SK-N-SH (cell line): ENCODE results near the gene MRPS11. TPM values are rescaled to one million over a fixed set of nuclear protein-coding genes. Genes with fewer than 3 reads are reported as not detected.

Experiments
- CTCF ChIA-PET: fragments of 300-600, 350-600 bp; formaldehyde crosslinking; extraction: SDS; loops from one replicate; lab custom pipeline; 2021; lab: Yijun Ruan, JAX
- POLR2A ChIA-PET: fragments of 350-600 bp; sonication (Branson Sonifier 250); formaldehyde crosslinking; extraction: SDS; loops from one replicate; lab custom pipeline; 2020; ENCODE audit warnings: antibody characterized with exemption, inconsistent platforms; lab: Yijun Ruan, JAX
- DNase-seq: peaks from one replicate; pipeline ENCODE4 v3.0.0; 2012
- H2AFZ ChIP-seq: fragments of 200-600 bp; sonication (generic); 2 replicates; pipeline ENCODE4 v1.8.1; 2016; ENCODE audit warnings: antibody characterized with exemption, mild to moderate bottlenecking, low read depth
- H3F3A ChIP-seq: fragments of 200-600 bp; sonication (generic); replicated peaks from 2 replicates; pipeline ENCODE3; 2016; ENCODE audit warnings: antibody characterized with exemption, mild to moderate bottlenecking; ENCODE audit not compliant: insufficient read depth
- H3K27ac ChIP-seq, 2 experiments: fragments of 200-500 bp in 1 of 2; fragments of 200-600 bp in 1 of 2; sonication (Bioruptor generic) in 1 of 2; sonication (generic), shearing (Covaris generic) in 1 of 2; 2 replicates each; pipeline versions ENCODE4 v1.5.1 to v1.6.1; 2014 to 2016; ENCODE audit warnings: low read depth in 2 of 2, inconsistent platforms in 1 of 2, low read length in 1 of 2, mild to moderate bottlenecking in 1 of 2, mixed read lengths in 1 of 2
- H3K27me3 ChIP-seq: fragments of 200-600 bp; sonication (generic), shearing (Covaris generic); 2 replicates; pipeline ENCODE4 v1.6.1; 2016; ENCODE audit warnings: mixed run types; ENCODE audit not compliant: insufficient read depth
- H3K36me3 ChIP-seq, 2 experiments: fragments of 200-500 bp in 1 of 2; fragments of 200-600 bp in 1 of 2; sonication (Bioruptor generic) in 1 of 2; sonication (generic) in 1 of 2; replicated peaks in 1 of 2; 2 replicates each; pipeline versions ENCODE3 to v1.5.1; 2014 to 2016; ENCODE audit warnings: low read length in 1 of 2, mild to moderate bottlenecking in 1 of 2; ENCODE audit not compliant: insufficient read depth in 2 of 2, control insufficient read depth in 1 of 2
- H3K4me1 ChIP-seq, 2 experiments: fragments of 200-500 bp in 1 of 2; fragments of 200-600 bp in 1 of 2; sonication (Bioruptor generic) in 1 of 2; sonication (generic), shearing (Covaris generic) in 1 of 2; 2 replicates each; pipeline versions ENCODE4 v1.5.1 to v1.6.1; 2014 to 2016; ENCODE audit warnings: low read depth in 1 of 2, low read length in 1 of 2, mixed run types in 1 of 2; ENCODE audit not compliant: insufficient read depth in 2 of 2, control insufficient read depth in 1 of 2
- H3K4me2 ChIP-seq: fragments of 200-600 bp; sonication (generic), shearing (Covaris generic); 2 replicates; pipeline ENCODE4 v1.6.1; 2017; ENCODE audit warnings: mixed run types
- H3K4me3 ChIP-seq, 2 experiments: fragments of 200-500 bp in 1 of 2; fragments of 200-600 bp in 1 of 2; sonication (Bioruptor generic) in 1 of 2; sonication (generic), shearing (Covaris generic) in 1 of 2; 2 replicates each; pipeline versions ENCODE4 v1.5.1 to v1.8.1; 2014 to 2016; ENCODE audit warnings: low read depth in 2 of 2, inconsistent platforms in 1 of 2, low read length in 1 of 2, mild to moderate bottlenecking in 1 of 2, mixed read lengths in 1 of 2, moderate library complexity in 1 of 2
- H3K79me2 ChIP-seq: fragments of 200-600 bp; sonication (generic); 2 replicates; pipeline ENCODE4 v1.8.1; 2017; ENCODE audit warnings: mild to moderate bottlenecking; ENCODE audit not compliant: insufficient read depth
- H3K9ac ChIP-seq: fragments of 200-600 bp; sonication (generic); 2 replicates; pipeline ENCODE4 v1.6.1; 2017; ENCODE audit warnings: mixed run types
- H3K9me2 ChIP-seq: fragments of 200-600 bp; sonication (generic); 2 replicates; pipeline ENCODE4 v1.6.1; 2017; ENCODE audit warnings: mixed run types
- H3K9me3 ChIP-seq: fragments of 200-600 bp; sonication (generic); 2 replicates; pipeline ENCODE4 v1.6.1; 2017; ENCODE audit warnings: mixed run types, mild to moderate bottlenecking, moderate library complexity
- H4K20me1 ChIP-seq: fragments of 200-600 bp; sonication (generic); 2 replicates; pipeline ENCODE4 v1.6.1; 2017; ENCODE audit warnings: mild to moderate bottlenecking, mixed run types; ENCODE audit not compliant: insufficient read depth
- CHD2 ChIP-seq: fragments of 150-350 bp; IDR thresholded peaks from 2 replicates; pipeline ENCODE4 v1.6.1; 2018; ENCODE audit warnings: low read length; ENCODE audit not compliant: partially characterized antibody
- EZH2phosphoT487 ChIP-seq: fragments of 200-600 bp; sonication (generic); IDR thresholded peaks from 2 replicates; pipeline ENCODE4 v1.6.1; 2017; ENCODE audit warnings: low read depth, mixed run types, mild to moderate bottlenecking, antibody characterized with exemption, moderate library complexity, borderline replicate concordance
- FOXJ3 ChIP-seq: sonication (generic); formaldehyde crosslinking; IDR thresholded peaks from 2 replicates; pipeline ENCODE4 v1.5.1; 2020; ENCODE audit warnings: mild to moderate bottlenecking, missing genetic modification reagents
- FOXM1 ChIP-seq: IDR thresholded peaks from 2 replicates; pipeline ENCODE4 v1.4.0; 2012; ENCODE audit warnings: low read depth, mild to moderate bottlenecking
- GATA2 ChIP-seq: sonication (generic); formaldehyde crosslinking; IDR thresholded peaks from 2 replicates; pipeline ENCODE4 v1.5.0; 2020; ENCODE audit warnings: mild to moderate bottlenecking, missing genetic modification reagents
- JUND ChIP-seq: IDR thresholded peaks from 2 replicates; pipeline ENCODE4 v1.4.0; 2012
- MEF2A ChIP-seq: IDR thresholded peaks from 2 replicates; pipeline ENCODE4 v1.4.0; 2012; ENCODE audit warnings: low read depth, borderline replicate concordance
- NFIC ChIP-seq: IDR thresholded peaks from 2 replicates; pipeline ENCODE4 v1.4.0; 2012; ENCODE audit warnings: borderline replicate concordance
- POLR2AphosphoS5 ChIP-seq: IDR thresholded peaks from 2 replicates; pipeline ENCODE4 v1.6.1; 2012; ENCODE audit warnings: low read depth, low read length
- SIN3A ChIP-seq: IDR thresholded peaks from 2 replicates; pipeline ENCODE4 v1.6.1; 2012; ENCODE audit warnings: low read depth, mild to moderate bottlenecking, low read length, moderate library complexity, borderline replicate concordance
- USF1 ChIP-seq: IDR thresholded peaks from 2 replicates; pipeline ENCODE4 v1.4.0; 2012; ENCODE audit warnings: low read depth, borderline replicate concordance
- WGBS: methylation state at CpG from one replicate; pipeline ENCODE4 v1.1.6; 2017; ENCODE audit warnings: low lambda C conversion rate; 5-methylcytosine and 5-hydroxymethylcytosine counted together
- polyA plus RNA-seq, 3 experiments: library from polyadenylated mRNA; depleted of rRNA; stranded (reverse); fragments of >200 nt; gene quantifications; 2 replicates each; pipeline ENCODE4 v1.2.3, GENCODE V29; 2012
- TF ChIP-seq, protein P1 (sequence below): IDR thresholded peaks from 2 replicates; pipeline ENCODE4 v1.4.0; 2012; ENCODE audit warnings: low read depth
- TF ChIP-seq, protein P2 (sequence below): fragments of 150-350 bp; IDR thresholded peaks from 2 replicates; pipeline ENCODE4 v1.6.1; 2016; ENCODE audit warnings: mild to moderate bottlenecking, low read depth, low read length
- TF ChIP-seq, protein P3 (sequence below): IDR thresholded peaks from 2 replicates; pipeline ENCODE4 v1.6.1; 2012; ENCODE audit warnings: mild to moderate bottlenecking, low read depth, low read length, moderate library complexity

MRPS11 gene
- polyA plus RNA-seq, 1 of the 3 experiments (the other 2 are of a cell fraction): 101 TPM

GRCh38 chr15:88482263-88482662, 14.8 kb downstream of the MRPS11 start (continued):
- TF ChIP-seq, protein P1, sequence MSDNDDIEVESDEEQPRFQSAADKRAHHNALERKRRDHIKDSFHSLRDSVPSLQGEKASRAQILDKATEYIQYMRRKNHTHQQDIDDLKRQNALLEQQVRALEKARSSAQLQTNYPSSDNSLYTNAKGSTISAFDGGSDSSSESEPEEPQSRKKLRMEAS: no peak
- no peak for TF ChIP-seq USF1
- no peak for TF ChIP-seq MEF2A
- TF ChIP-seq JUND: no peak
- TF ChIP-seq, protein P2, sequence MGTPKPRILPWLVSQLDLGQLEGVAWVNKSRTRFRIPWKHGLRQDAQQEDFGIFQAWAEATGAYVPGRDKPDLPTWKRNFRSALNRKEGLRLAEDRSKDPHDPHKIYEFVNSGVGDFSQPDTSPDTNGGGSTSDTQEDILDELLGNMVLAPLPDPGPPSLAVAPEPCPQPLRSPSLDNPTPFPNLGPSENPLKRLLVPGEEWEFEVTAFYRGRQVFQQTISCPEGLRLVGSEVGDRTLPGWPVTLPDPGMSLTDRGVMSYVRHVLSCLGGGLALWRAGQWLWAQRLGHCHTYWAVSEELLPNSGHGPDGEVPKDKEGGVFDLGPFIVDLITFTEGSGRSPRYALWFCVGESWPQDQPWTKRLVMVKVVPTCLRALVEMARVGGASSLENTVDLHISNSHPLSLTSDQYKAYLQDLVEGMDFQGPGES: no peak

- no peaks in the 10 kb centered on the region for H4K20me1 ChIP-seq
- ChIA-PET POLR2A (no interaction called here), CTCF (interaction anchor here (0.8 to 1.3 kb wide), 4 partner anchors 8 to 394 kb away, joined by 3 to 5 read pairs (median 3); no protein-coding TSS in a partner anchor)
- no peaks in the 10 kb centered on the region for H3K9me3 ChIP-seq
- no peak overlapping the region for H3K27ac ChIP-seq
- no peak overlapping the region for H2AFZ ChIP-seq
- no peaks in the 10 kb centered on the region for H3K79me2 ChIP-seq
- no peak for DNase-seq
- H3K36me3 ChIP-seq: no peaks in the 10 kb centered on the region
- H3K4me3 ChIP-seq: no peak overlapping the region
- H3F3A ChIP-seq: no peaks in the 10 kb centered on the region
- H3K9ac ChIP-seq: no peak overlapping the region
- H3K4me2 ChIP-seq: no peak overlapping the region
- no peaks in the 10 kb centered on the region for H3K4me1 ChIP-seq
- WGBS: 73% methylated on average over 10 of the region's 10 CpGs
- H3K9me2 ChIP-seq: no peaks in the 10 kb centered on the region
- TF ChIP-seq GATA2 (CRISPR knock-in tag) (no peak), POLR2AphosphoS5 (no peak), FOXJ3 (CRISPR knock-in tag) (no peak), EZH2phosphoT487 (no peak), CHD2 (no peak), NFIC (no peak), SIN3A (no peak), FOXM1 (no peak)
- TF ChIP-seq, protein P3, sequence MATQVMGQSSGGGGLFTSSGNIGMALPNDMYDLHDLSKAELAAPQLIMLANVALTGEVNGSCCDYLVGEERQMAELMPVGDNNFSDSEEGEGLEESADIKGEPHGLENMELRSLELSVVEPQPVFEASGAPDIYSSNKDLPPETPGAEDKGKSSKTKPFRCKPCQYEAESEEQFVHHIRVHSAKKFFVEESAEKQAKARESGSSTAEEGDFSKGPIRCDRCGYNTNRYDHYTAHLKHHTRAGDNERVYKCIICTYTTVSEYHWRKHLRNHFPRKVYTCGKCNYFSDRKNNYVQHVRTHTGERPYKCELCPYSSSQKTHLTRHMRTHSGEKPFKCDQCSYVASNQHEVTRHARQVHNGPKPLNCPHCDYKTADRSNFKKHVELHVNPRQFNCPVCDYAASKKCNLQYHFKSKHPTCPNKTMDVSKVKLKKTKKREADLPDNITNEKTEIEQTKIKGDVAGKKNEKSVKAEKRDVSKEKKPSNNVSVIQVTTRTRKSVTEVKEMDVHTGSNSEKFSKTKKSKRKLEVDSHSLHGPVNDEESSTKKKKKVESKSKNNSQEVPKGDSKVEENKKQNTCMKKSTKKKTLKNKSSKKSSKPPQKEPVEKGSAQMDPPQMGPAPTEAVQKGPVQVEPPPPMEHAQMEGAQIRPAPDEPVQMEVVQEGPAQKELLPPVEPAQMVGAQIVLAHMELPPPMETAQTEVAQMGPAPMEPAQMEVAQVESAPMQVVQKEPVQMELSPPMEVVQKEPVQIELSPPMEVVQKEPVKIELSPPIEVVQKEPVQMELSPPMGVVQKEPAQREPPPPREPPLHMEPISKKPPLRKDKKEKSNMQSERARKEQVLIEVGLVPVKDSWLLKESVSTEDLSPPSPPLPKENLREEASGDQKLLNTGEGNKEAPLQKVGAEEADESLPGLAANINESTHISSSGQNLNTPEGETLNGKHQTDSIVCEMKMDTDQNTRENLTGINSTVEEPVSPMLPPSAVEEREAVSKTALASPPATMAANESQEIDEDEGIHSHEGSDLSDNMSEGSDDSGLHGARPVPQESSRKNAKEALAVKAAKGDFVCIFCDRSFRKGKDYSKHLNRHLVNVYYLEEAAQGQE: no peak
- TF ChIP-seq, protein P1: no peak
- H3K27me3 ChIP-seq: no peaks in the 10 kb centered on the region
Measured at GRCh38 chr15:88484682-88485331, 17.3 kb downstream of the MRPS11 start.
